Panc1 (cell line): ENCODE data around the gene NEK2. TPM values are rescaled to one million over a fixed set of nuclear protein-coding genes. Genes with fewer than 3 reads are reported as not detected.
A peak's percentile ranks its signal among the peaks of the same experiment; 100 is the strongest.

Experiments
- ATAC-seq: fragments of 200-7000 bp; cut with Tn5 transposase; 2 replicates; pipeline ENCODE4 v1.9.1; 2020; ENCODE audit warnings: mild to moderate bottlenecking, moderate library complexity
- BruUV-seq: library from RNA; stranded (reverse); fragments of 400-500 nt; replicated peaks from 2 replicates; lab custom pipeline; 2021; lab: Mats Ljungman, UMichigan
- CTCF ChIA-PET: fragments of 300-600 bp; sonication (Branson Sonifier 250); formaldehyde crosslinking; loops from one replicate; lab custom pipeline; 2022; ENCODE audit warnings: antibody characterized with exemption; lab: Charles Lee
- POLR2A ChIA-PET: fragments of 300-600 bp; sonication (Branson Sonifier 250); formaldehyde crosslinking; loops from one replicate; lab custom pipeline; 2022; ENCODE audit warnings: antibody characterized with exemption; lab: Charles Lee
- DNase-seq: peaks from one replicate; pipeline ENCODE4 v3.0.0-alpha.2; 2010; ENCODE audit warnings: low read depth, low spot score
- H3K27ac ChIP-seq: 2 replicates; pipeline ENCODE4 v1.5.1; 2011; ENCODE audit warnings: mild to moderate bottlenecking, low read length, inconsistent platforms
- H3K27me3 ChIP-seq: fragments of 200-500 bp; sonication (Bioruptor generic); 2 replicates; pipeline ENCODE4 v1.6.0; 2014; ENCODE audit warnings: low read length, inconsistent platforms; ENCODE audit not compliant: control insufficient read depth, insufficient read depth
- H3K36me3 ChIP-seq: fragments of 200-500 bp; sonication (Bioruptor generic); 2 replicates; pipeline ENCODE4 v1.5.1; 2014; ENCODE audit warnings: inconsistent platforms, mild to moderate bottlenecking, low read length, moderate library complexity; ENCODE audit not compliant: control insufficient read depth, insufficient read depth
- H3K4me1 ChIP-seq: 2 replicates; pipeline ENCODE4 v1.5.1; 2011; ENCODE audit warnings: inconsistent platforms, mild to moderate bottlenecking, low read length, moderate library complexity; ENCODE audit not compliant: control insufficient read depth, insufficient read depth
- H3K4me3 ChIP-seq, 2 experiments: 2 replicates each; pipeline ENCODE4 v1.5.1; 2011 to 2012; ENCODE audit warnings: low read depth in 2 of 2, low read length in 2 of 2, mild to moderate bottlenecking in 2 of 2, inconsistent platforms in 1 of 2, moderate library complexity in 1 of 2
- H3K9me3 ChIP-seq: fragments of 200-500 bp; sonication (Bioruptor generic); 2 replicates; pipeline ENCODE4 v1.5.1; 2014; ENCODE audit warnings: low read depth, mild to moderate bottlenecking, inconsistent platforms, low read length, moderate library complexity; ENCODE audit not compliant: control insufficient read depth, insufficient read depth
- POLR2AphosphoS5 ChIP-seq: IDR thresholded peaks from 2 replicates; pipeline ENCODE4 v1.6.1; 2012; ENCODE audit warnings: mild to moderate bottlenecking, low read depth, low read length, moderate library complexity
- SIN3A ChIP-seq: IDR thresholded peaks from 2 replicates; pipeline ENCODE4 v1.6.1; 2012; ENCODE audit warnings: low read depth, mild to moderate bottlenecking, low read length, moderate library complexity, borderline replicate concordance; ENCODE audit not compliant: insufficient read depth
- TCF7L2 ChIP-seq: IDR thresholded peaks from 2 replicates; pipeline ENCODE4 v1.6.1; 2011; ENCODE audit warnings: mild to moderate bottlenecking, low read depth, low read length, inconsistent platforms
- in situ Hi-C: cut with HindIII; loops from 2 replicates; pipeline ENCODE4 v1.10.0; 2016; ENCODE audit warnings: low sequenced_read_pairs, low pct_unique_long_range_greater_than_20kb
- intact Hi-C: fragments of 100-400 bp; cut with micrococcal nuclease; formaldehyde crosslinking; loops from one replicate; pipeline ENCODE4 v1.10.0; 2022; ENCODE audit not compliant: unreplicated experiment
- total RNA-seq: library from RNA; stranded (reverse); gene quantifications from one replicate; pipeline ENCODE4 v1.2.1, GENCODE V29; 2021; ENCODE audit not compliant: unreplicated experiment
- TF ChIP-seq, protein P1 (sequence below), 2 experiments: IDR thresholded peaks; 2 replicates each; pipeline ENCODE4 v1.6.1; 2011 to 2012; ENCODE audit warnings: low read depth in 2 of 2, control low read depth in 1 of 2, low read length in 1 of 2, mild to moderate bottlenecking in 1 of 2, moderate library complexity in 1 of 2; ENCODE audit not compliant: insufficient read depth in 1 of 2
- TF ChIP-seq, protein P2 (sequence below): fragments of 450-650 bp; IDR thresholded peaks from 2 replicates; pipeline ENCODE4 v1.5.1; 2017; ENCODE audit warnings: mild to moderate bottlenecking

The NEK2 gene
- total RNA-seq, 1 experiment from 2014 or later: 34.4 TPM

DNA sequence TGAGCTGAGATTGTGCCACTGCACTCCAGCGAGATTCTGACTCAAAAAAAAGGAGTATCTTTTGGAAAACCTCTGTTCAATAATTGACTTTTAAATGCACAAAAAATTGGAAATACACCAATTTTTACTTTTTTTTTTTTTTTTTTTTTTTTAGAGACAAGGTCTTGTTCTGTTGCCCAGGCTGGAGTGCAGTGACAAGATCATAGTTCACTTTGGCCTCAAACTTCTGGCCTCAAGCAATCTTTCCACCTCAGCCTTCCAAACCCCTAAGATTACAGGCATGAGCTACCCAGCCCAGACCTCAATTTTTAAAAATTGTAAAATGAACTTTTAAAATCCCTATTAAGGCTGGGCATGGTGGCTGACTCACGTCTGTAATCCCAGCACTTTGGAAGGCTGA, 30.8 kb downstream of the NEK2 start:
- Histone ChIP-seq H3K27ac (peak overlapping the region; percentile 81), H3K4me3 (no peak overlapping the region), H3K27me3 (no peaks in the 10 kb centered on the region), H3K9me3 (no peaks in the 10 kb centered on the region), H3K36me3 (no peaks in the 10 kb centered on the region), H3K4me1 (peaks cover 47% of the 10 kb centered on the region)
- intact Hi-C loops (no loop called here), in situ Hi-C loops (no loop called here)
- no peak for DNase-seq
- no TSS peak for BruUV-seq
- ChIA-PET POLR2A (no interaction called here), CTCF (no interaction called here)
- ATAC-seq: no peak
- TF ChIP-seq, protein P1, sequence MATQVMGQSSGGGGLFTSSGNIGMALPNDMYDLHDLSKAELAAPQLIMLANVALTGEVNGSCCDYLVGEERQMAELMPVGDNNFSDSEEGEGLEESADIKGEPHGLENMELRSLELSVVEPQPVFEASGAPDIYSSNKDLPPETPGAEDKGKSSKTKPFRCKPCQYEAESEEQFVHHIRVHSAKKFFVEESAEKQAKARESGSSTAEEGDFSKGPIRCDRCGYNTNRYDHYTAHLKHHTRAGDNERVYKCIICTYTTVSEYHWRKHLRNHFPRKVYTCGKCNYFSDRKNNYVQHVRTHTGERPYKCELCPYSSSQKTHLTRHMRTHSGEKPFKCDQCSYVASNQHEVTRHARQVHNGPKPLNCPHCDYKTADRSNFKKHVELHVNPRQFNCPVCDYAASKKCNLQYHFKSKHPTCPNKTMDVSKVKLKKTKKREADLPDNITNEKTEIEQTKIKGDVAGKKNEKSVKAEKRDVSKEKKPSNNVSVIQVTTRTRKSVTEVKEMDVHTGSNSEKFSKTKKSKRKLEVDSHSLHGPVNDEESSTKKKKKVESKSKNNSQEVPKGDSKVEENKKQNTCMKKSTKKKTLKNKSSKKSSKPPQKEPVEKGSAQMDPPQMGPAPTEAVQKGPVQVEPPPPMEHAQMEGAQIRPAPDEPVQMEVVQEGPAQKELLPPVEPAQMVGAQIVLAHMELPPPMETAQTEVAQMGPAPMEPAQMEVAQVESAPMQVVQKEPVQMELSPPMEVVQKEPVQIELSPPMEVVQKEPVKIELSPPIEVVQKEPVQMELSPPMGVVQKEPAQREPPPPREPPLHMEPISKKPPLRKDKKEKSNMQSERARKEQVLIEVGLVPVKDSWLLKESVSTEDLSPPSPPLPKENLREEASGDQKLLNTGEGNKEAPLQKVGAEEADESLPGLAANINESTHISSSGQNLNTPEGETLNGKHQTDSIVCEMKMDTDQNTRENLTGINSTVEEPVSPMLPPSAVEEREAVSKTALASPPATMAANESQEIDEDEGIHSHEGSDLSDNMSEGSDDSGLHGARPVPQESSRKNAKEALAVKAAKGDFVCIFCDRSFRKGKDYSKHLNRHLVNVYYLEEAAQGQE (IDR thresholded peaks at IDR 0.05; ENCODE audit: insufficient read depth in 1 of 2, low read depth in 2 of 2, low read length in 1 of 2): no peak
- TF ChIP-seq, protein P2, sequence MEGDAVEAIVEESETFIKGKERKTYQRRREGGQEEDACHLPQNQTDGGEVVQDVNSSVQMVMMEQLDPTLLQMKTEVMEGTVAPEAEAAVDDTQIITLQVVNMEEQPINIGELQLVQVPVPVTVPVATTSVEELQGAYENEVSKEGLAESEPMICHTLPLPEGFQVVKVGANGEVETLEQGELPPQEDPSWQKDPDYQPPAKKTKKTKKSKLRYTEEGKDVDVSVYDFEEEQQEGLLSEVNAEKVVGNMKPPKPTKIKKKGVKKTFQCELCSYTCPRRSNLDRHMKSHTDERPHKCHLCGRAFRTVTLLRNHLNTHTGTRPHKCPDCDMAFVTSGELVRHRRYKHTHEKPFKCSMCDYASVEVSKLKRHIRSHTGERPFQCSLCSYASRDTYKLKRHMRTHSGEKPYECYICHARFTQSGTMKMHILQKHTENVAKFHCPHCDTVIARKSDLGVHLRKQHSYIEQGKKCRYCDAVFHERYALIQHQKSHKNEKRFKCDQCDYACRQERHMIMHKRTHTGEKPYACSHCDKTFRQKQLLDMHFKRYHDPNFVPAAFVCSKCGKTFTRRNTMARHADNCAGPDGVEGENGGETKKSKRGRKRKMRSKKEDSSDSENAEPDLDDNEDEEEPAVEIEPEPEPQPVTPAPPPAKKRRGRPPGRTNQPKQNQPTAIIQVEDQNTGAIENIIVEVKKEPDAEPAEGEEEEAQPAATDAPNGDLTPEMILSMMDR: no peak
- TF ChIP-seq SIN3A (no peak), TCF7L2 (no peak), POLR2AphosphoS5 (no peak)

DNA sequence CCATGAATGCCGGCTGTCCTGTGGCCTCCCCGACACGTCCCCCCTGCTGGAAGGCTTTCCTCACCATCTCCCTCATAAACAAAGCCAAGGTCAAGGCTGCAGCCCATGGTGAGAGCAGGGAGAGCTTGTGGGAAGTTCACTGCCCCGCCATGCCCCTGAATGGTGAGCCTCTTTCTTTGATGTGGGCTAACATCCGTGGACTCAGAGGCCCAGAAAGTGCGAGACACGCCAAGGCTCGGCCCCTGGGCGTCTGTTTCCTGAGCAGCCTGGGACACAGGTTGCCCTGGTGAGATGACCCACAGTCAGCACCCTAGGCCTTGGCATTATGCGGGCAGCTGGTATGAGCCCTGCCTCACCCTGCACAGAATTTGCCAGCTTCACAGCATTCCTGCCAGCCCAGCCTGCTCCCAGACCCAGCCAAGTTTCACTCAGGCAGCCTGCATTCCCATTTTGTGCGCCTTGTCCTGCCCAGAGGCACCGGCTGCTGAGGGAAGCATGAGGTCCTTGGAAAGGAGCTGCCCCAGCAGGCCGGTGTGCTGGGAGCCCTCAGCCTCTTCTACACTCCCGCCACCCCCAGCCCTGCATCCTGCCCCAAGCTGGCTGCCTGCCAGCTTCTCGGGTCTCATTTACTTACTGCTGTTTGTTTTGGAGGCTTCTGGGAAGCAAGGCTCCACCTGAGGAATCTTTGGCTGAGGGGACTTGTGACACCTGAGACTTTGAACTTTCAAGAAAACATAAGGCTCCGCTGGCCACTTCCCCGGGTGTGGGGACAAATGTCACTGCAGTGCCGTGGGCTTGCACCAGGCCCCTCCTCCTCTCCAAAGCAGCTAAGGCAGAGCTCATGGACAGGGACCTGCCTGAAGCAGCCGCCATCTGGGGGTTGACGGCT, 31.9 kb downstream of the NEK2 start:
- TF ChIP-seq, protein P2: no peak
- peak; percentile 97 for TF ChIP-seq TCF7L2
- TF ChIP-seq POLR2AphosphoS5: 0 out of 2 replicates have a peak, but pooled peaks have one; percentile 30
- no peak for TF ChIP-seq SIN3A
- TF ChIP-seq, protein P1 (IDR thresholded peaks at IDR 0.05; ENCODE audit: insufficient read depth in 1 of 2, low read depth in 2 of 2, low read length in 1 of 2): 0 out of 4 replicates have a peak, but pooled peaks of 1 of the 2 experiments have one; percentile 41
- H3K27me3 ChIP-seq: no peaks in the 10 kb centered on the region
- intact Hi-C loops (no loop called here), in situ Hi-C loops (no loop called here)
- H3K36me3 ChIP-seq: no peaks in the 10 kb centered on the region
- BruUV-seq: no TSS peak
- no peaks in the 10 kb centered on the region for H3K9me3 ChIP-seq
- ChIA-PET POLR2A (interaction anchor here (0.5 to 1.5 kb wide), 2 partner anchors 11 to 50 kb away, joined by 3 read pairs; no protein-coding TSS in a partner anchor), CTCF (interaction anchor here (0.6 kb wide), 2 partner anchors 542 to 1239 kb away, joined by 3 read pairs; no protein-coding TSS in a partner anchor)
- ATAC-seq (peak; percentile 79), DNase-seq (no peak)
- H3K4me3 ChIP-seq: peak overlapping the region in 1 of 2 experiments; percentile 7; a peak in 2 of 4 replicates
- H3K27ac ChIP-seq: peak overlapping the region; percentile 81
- peaks cover 54% of the 10 kb centered on the region for H3K4me1 ChIP-seq
